SKM-1 treated with dmso at 0.1 percent for 144 hours (cell line): ENCODE results near the gene SULF2.
A peak's percentile ranks its signal among the peaks of the same experiment; 100 is the strongest.

Experiments used
- DNase-seq: peaks from one replicate; lab custom pipeline; 2025; ENCODE audit not compliant: unreplicated experiment; lab: John Stamatoyannopoulos, UW

The SULF2 gene

DNA sequence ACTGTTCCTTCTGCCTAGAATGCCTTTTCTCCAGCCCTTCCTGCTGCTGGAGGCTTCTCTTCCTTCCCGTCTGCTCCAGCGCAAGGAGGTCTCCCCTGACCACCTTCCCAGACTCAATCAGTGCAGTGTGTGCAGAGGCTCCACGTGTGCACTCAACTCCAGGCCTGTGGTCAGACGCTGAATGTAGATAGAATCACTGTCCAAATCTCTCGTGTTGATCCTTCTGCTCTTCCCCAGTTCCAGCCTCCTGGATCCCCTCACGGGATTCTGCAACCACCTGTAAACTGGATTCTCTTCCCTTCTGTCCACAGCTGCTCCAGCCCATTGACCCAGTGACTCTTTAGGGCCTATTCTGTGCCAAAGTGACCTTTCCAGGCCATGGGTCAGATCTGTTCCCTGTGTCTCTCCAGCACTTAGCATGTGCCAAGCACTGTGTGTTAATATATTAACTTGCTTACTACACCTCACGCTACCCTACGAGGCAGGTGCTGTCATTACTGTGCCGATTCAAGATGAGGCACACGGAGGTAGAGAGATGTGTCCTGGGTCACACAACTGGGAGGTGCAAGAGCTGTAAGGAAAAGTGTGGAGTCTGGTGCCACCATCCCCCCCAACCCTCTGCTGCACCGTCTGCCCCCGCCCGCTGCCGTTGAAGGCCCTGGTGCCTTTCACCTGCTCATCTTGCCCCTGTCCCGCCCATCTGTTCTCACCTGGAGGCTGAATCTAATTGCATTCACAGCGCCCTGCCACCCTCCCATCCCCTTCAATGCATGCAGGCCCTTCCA is 112.2 kb downstream of the SULF2 start:
- DNase-seq, result no peak

DNA sequence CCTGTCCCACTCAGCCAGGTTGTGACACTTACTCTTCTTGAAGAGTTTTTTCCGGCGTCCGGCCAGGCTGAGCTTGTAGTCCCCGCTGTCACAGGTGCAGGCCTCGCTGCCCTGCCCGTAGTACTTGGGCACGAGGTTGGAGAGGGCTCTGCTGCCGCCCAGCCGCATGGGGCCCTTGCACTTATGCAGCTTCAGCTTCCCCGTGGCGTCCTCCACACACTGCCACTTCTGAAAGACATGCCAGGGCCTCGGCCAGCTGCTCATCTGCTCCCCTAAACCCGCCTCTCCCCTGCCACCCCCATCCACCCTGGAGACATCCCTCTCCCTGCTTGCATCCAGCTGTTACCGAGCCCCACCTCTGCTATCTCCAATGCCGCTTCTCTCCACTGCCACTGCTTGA is 113.1 kb downstream of the SULF2 start:
- no peak for DNase-seq

DNA sequence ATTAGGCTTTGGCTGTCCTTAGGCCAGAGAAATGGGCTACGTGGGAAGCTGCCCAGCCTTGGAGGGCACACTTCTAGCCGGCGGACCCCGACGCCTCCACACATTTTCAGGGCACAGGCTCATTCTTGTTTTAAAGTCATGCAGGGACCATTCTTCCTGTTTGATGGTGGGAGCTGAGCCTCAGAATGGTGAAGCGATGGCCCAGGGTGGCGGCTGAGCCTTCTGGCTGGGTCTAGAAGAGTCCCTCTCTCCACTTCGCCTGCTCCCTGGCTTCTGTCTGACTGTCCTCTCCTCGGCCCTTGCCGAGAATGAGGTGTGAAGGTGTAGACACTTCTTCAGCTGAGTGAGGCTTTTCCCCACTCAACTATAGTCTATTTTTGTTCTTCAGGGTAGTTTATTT is 114.4 kb downstream of the SULF2 start:
- no peak for DNase-seq

DNA sequence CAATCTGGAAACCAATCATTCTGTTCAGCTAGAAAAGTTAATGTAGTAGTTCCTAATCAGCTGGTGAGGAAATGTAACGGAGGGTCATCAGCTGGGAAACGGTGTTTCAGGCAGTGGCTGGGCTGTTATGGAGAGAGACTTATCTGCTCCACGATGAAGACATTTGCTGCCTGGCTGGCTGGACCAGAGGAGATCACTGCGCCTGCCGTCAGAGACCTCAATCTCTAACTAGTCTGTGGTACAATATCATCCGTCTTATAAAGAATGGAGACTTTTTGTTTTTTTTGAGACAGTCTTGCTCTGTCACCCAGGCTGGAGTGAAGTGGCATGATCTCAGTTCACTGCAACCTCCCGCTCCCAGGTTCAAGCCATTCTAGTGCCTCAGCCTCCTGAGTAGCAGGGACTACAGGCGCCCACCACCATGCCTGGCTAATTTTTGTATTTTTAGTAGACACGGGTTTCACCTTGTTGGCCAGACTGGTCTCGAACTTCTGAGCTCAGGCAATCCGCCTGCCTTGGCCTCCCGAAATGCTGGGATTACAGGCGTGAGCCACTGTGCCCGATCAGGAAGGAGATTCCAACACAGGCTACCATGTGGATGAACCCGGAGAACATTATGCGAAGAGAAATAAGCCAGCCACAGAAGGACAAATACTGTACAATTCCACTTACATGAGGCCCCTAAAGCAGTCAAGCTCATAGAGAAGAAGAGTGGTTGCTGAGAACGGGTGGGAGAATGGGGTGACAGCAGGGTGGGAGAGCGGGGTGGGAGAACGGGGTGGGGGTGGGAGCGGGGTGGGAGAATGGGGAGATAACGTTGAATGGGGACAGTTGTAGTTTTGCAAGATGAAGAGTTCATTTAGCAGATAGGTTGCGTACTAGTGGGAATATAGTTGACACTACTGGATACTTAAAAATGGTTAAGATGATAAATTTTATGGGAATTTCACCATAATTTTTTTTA is 115.1 kb downstream of the SULF2 start:
- DNase-seq, result no peak

DNA sequence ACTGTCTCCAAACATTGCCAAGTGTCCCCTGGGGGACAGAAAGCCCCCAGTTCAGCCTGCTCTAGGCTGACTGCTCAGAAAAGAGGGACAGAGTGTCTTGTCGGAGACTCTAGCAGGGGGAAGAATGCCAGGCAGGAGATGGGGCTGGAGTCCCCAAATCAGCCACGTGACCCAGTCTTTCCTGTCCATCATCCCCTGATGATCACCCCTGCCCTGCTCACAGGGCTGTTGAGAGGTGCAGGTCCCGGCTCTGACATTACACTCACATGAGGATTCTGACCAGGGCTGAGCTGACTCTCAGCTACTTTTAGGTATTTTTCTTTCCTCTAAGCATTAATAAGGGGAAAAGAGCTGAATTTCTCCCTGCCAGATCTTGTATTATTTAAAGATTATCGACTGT is 115.8 kb downstream of the SULF2 start:
- DNase-seq, result no peak

DNA sequence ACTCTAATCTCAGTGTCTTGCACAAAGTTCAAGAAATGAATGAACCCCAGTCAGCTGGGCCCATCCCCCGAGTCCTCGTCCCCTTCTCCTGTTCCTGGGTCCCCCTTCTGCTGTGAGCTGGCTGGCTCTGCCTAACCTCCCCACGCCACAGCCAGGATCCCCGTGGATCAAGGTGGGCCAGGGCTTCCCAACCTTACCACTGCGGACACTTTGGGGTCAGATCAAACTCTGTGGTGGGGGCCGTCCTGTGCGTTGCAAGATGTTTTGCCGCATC is 116.2 kb downstream of the SULF2 start:
- DNase-seq, result no peak

DNA sequence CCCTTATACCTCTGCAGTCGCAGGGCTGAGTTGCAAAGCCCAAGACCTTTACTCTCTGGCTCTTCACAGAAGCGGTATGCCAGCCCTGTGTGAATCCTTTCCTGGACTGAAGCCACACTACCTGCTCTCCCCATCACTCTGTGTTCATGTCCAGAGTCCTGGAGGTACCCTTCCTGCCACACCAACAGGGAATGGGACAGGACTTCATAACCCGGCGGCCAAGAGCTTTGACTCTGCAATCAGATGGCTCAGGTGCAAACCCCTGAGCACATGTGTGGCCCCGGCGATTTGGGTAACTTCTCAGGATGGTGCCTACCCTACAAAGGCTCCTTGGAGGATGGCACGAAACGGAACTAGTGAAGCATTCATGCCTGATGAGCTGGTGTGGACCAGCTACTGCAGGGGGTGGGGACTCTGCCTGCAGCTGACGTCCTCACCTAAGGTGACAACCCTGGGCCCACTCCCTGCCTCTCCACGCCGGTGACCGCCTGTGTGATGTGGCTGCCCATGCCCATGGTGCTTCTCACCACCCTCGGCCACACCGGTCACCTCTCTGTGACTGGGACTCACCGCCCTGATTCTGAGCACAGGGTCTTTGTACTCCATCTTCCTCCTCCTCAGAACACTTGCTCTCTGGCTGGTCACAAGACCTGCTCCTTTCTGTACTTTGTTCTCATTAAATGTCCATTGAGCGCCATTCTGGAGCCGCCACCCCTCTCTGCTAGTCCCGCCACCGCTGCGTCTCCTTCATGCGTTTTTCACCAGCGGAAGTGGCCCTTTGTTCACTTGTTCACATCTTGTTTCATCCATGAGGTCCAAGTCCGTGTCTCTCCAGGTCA is 116.7 kb downstream of the SULF2 start:
- DNase-seq, result no peak

DNA sequence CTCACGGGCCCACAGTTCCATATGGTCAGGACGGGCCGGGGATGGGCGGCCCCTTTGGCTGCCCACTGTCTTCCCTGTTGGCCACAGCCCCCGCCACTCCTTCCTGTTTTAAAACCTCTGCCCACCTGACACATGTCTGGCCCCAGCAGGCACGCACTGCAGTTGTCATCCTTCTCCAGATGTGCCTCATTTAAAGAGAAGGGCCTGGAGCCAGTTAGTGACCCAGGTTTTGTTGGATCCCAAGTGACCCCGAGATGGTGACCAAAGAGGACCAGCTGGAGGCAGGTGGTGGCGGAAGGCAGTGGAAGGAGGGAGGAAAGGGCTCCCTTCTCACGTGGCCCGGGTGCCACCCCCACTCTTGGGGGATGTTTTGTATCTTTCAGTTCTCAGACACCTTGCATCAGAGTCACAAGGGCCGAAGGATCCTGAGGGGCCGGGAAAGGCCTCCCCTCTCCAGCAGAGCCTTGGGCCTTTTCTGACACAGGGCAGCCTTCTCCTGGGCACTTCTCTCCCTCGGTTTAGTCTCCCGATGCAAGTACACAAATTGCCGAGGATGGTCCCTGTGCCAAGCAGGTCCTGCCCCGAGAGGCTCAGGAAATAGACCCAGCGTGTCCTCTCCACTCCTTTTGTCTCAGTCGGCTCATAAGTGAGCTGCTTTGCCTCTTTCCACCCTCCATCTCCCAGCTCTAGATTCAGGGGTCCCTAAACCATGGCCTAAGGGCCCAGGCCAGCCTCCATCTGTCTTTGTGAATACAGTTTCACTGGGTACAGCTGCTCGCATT is 117.6 kb downstream of the SULF2 start:
- no peak for DNase-seq

DNA sequence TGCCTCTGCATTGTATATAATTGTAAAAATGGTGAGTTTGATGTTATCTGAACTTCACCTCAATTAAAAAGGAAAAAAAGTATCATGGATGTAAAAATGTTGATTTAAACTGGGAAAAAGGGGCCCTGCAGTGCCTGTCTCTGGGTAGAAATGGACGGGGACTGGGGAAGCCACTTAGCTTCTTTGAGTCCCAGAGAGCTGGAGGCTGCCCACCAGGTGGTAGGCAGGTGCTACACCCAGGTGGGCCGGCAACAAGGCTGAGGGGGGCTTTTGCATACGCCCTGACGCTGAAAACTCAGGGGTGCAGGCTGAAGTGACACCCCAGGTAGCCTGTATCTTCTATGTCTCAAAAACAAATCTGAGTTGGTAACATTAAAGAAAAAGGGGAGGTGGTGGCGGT is 118.2 kb downstream of the SULF2 start:
- no peak for DNase-seq

DNA sequence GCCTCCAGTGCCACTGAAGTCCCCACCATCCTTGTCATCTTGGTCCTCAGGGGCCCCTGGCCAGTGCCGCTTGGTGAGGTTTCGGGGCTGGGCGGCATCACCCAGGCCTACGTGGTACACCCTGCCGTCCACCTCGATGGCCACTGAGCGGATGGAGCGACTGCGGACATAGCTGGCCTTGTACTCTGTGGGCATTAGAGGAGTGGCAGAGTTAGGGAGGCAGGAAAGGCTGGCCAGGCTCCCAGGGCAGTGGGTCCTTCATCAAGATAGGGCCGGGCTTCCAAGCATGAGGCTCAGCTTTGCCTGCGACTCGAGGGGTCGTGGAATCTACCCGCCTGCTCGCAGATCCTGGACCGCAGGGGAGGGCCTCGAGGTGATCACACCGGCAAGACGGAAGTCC is 119.0 kb downstream of the SULF2 start:
- no peak for DNase-seq

DNA sequence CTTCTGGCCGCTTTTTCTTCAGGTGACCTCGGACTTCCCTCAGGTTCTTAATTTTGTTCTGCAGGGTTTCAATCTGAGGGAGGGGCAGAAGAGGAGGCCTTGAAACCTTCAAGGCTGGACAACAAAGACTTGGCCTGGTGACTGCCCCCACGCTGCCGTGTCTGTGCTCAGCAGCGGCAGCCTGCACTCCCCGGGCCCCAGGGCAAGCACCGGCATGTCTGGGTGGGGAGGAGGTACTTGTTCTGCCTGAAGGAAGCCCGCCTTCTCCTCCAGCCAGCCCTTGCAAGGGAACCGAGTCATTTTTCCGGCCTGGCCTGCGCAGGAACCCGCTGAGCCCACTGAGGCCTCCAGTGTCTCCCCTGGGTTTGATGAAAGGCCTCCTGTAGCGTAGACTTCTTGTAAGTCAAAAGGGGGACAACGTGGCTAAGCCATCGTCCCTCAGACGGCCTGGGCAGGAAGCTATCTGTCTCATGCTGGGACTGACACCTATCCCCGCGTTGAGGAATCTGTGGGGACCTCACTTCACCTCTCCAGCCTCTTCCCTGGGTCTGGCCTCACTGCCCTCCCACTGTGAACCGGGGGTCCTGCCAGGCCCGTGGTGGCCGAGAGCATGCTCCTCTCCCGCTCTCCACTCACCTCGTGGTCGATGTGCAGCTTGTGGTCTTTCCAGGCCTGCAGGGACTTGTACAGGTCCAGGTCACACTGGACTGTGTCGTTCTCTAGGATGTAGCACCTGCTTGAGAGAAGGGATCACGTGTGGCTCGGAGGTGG is 119.9 kb downstream of the SULF2 start:
- no peak for DNase-seq

DNA sequence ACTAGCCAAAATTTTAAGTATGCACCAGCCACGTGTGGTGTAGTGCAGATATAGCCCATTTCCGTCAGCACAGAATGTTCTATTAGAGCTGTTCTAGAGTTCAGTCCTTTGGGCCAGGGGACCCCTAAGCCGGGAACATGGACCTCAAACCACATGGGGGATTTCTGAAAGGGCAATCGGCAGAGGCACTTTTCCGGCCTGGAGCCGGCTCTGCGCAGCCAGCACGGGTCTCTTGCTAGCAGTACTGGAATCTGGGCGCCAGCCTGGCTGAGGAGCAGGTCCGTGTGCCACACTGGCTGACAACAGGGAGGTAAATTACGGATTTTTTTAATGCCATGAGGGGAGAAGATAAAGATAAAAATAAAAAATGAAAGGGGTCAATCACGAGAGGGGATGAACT is 120.5 kb downstream of the SULF2 start:
- DNase-seq, result no peak

DNA sequence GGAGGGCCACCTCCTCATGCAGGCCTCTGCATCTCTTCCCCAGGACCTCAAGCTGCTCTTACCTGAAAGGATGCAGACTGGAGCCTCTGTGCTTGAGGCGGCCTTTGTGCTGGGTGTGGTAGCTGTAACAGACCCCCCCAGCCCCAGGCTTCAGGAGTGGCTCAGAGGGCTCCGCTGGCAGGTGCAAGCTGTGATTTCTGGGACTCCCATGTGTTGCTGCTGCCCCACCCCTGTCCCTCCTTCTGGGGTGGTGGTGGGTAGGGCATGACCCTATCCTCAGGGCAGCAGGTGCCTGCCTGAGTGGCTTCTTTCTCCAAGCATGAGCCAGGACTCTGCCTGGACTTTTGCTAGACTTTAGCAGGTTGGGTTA is 121.2 kb downstream of the SULF2 start:
- DNase-seq, result no peak

DNA sequence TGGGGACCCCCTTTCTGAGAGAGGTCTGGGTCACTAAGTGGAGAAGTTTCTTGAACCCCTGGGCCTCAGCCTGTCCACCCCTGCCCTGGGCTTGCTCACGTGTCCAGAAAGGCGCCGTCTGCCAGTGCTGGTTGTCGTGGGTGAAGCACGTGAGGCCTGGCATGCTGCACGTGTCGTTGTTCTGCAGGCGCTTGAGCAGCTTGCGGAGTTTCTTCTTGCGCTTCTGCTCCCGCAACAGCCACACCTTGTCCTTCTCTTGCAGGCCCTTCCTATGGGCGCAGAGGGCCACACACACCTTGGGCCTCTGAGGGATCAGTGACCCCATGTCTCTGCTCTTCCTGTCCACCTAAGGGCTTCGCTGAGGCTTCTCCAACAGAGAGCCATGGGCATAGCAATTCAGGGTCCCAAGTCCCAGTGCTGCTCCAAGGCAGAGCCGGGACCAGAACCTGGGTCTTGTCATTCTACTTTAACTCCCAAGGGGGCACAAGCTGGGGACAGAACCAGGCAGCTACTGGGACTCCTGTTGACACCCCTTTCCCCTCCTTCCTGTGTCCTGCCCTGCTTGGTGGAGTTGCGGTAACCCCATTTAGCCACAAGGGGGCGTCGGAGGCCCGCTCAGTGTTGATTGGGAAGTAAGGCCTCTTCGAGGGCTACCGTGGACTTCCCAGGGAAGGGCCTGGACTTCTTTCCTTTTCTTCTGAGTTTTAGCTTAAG is 121.8 kb downstream of the SULF2 start:
- peak; percentile 55 for DNase-seq

DNA sequence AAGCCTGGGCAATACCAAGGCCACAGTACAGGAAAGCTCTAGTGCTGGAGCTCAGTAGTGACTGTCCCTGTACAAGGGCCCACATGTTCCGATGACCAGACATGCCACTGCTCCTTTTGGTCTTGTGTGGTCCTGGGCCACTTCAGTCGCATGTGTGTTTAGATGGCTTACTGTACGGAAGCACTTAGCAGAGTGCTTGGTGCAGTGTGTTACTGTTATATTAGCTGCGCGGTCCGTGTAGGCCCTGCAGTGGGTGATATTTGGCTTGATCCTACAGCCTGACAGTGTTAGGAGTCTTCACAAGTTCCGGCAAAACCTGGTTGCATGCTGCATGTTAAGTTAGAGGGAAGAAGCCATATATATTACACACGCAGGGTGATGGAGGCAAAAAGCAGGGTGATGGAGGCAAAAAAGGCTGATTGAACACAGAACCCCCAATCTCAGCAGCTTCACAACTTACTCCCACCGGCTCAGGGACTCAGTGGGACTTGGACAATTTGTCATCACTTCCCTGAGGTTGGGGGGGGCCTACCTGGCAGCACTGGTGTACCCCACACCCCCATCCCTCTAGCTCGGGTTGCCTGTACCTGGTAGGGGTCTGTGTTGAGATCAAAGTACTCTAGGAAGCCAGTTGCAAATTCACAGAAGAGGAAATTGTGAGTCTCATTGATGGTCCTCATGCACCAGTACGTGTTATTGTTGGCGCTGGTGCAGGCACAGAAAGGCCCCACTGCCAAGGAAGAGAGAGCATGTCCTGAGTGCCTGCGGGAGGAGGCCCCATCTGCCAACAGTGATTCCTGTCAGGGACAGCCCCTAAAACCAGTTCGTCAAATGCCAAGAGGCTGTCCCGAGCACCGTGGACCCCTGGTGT is 122.6 kb downstream of the SULF2 start:
- no peak for DNase-seq

DNA sequence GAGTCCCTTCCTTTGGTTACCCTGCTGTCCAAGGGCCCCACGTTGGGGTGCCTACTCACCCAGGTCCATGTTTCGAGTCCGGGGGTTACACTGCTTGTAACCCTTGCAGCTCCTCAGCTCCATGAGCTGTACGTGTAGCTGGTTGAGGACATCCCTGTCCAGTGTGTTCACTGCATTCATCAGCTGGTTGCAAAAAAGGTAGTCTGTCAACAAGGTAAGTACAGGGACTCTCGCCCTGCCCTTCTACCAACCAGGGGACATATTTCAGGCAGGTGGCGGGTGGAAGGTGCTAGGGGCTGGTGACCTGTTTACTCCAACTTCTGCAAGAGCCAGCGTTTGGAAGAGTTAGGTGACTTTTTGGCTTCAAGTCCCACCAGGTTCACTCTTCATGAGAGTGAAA is 123.6 kb downstream of the SULF2 start:
- DNase-seq, result no peak

DNA sequence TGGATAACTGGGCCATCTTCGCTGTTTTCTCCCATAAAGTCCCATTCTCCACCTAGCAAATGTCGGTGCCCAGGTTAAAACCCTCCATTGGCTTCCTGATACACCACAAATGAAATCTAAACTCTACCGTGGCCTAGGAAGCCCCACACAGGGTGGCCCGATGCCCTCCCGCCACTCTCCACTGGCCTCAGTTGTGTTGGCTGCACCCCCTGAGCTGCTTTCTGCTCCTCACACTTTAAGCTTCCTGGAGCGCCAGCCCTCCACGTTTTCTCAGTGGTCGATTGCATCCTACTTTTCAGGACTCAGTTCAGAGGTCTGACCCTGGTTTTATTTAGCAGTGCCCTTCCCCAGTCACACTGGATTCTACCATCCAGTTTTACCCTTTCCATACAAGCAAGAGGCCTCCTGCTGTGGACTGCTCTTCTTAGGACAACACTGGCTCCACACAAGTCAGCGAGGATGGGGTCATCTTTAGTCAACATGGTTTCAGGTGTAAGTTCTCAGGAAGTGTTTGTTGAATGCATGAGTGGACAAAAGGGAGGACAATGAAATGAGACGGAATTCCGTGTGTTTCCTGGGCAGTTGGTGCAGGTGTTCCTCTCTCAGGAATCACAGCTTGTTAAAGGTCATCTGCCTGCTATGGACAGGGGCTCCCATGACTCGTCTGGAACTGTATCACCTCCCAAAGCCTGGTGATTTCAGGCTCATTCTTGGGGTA is 124.1 kb downstream of the SULF2 start:
- no peak for DNase-seq

DNA sequence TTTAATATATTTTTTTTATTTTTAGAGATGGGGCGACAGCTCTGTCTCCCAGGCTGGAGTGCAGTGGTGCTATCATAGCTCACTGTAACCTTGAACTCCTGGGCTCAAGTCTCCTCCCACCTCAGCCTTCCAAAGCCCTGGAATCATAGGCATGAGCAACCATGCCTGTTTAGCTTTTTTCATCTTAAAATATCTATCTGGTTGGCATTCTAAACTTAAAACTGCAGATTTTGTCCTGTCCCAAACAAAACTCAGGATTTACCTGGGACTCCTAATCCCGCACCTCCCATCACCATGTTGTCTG is 124.7 kb downstream of the SULF2 start:
- DNase-seq, result no peak
